HG03039 (cell line): ENCODE results near the gene RPS14.
"Not testable (repeated sequence)": the region's sequence is repeated elsewhere in the genome, so short reads cannot be mapped to it uniquely, and the experiment has no call there.

Source experiments
- ATAC-seq: cut with Tn5 transposase; IDR thresholded peaks from one replicate; pipeline ENCODE4 v1.9.1; 2021; ENCODE audit warnings: mild to moderate bottlenecking, moderate library complexity; ENCODE audit not compliant: unreplicated experiment

RPS14 gene

GRCh38 chr5:150419630-150420270, 29.8 kb downstream of the RPS14 start:
- no peak for ATAC-seq

GRCh38 chr5:150413902-150414790, 35.4 kb downstream of the RPS14 start:
- ATAC-seq = not testable (repeated sequence)

- ATAC-seq = no peak
Measured at GRCh38 chr5:150413176-150413901, 36.2 kb downstream of the RPS14 start.

- ATAC-seq = peak; percentile 64
Measured at GRCh38 chr5:150412319-150413175, 37.0 kb downstream of the RPS14 start, which contains the start of gene CD74. Gene CD74 (minus strand): TSS chr5:150412910. CDS start chr5:150412749, 161 bp downstream.

- ATAC-seq = no peak
Measured at GRCh38 chr5:150411245-150411979, 38.1 kb downstream of the RPS14 start.

- no peak for ATAC-seq
Measured at GRCh38 chr5:150410524-150411244, 38.9 kb downstream of the RPS14 start.

- ATAC-seq = peak; percentile 28
Measured at GRCh38 chr5:150409638-150410523, 39.7 kb downstream of the RPS14 start.

GRCh38 chr5:150408231-150408943, 41.2 kb downstream of the RPS14 start:
- ATAC-seq = no peak

- no peak for ATAC-seq
Measured at GRCh38 chr5:150407096-150407720, 42.3 kb downstream of the RPS14 start.

- no peak for ATAC-seq
Measured at GRCh38 chr5:150406723-150407095, 42.8 kb downstream of the RPS14 start.

- no peak for ATAC-seq
Measured at GRCh38 chr5:150406103-150406722, 43.3 kb downstream of the RPS14 start.

- no peak for ATAC-seq
Measured at GRCh38 chr5:150404941-150405816, 44.4 kb downstream of the RPS14 start.

- ATAC-seq = no peak
Measured at GRCh38 chr5:150404535-150404934, 45.0 kb downstream of the RPS14 start.

- no peak for ATAC-seq
Measured at GRCh38 chr5:150404121-150404520, 45.4 kb downstream of the RPS14 start.

GRCh38 chr5:150402901-150403342, 46.6 kb downstream of the RPS14 start:
- no peak for ATAC-seq
